NAMALWA (cell line): ENCODE results near the gene UBALD2.
A peak's percentile ranks its signal among the peaks of the same experiment; 100 is the strongest.
"Not testable (repeated sequence)": the region's sequence is repeated elsewhere in the genome, so short reads cannot be mapped to it uniquely, and the experiment has no call there.

Source experiments
- DNase-seq: peaks from one replicate; pipeline ENCODE4 v3.0.0-alpha.2; 2015; ENCODE audit warnings: low spot score

The UBALD2 gene

GRCh38 chr17:76246080-76247066 lies 18.8 kb upstream of the UBALD2 start:
- peak; percentile 61 for DNase-seq

DNA sequence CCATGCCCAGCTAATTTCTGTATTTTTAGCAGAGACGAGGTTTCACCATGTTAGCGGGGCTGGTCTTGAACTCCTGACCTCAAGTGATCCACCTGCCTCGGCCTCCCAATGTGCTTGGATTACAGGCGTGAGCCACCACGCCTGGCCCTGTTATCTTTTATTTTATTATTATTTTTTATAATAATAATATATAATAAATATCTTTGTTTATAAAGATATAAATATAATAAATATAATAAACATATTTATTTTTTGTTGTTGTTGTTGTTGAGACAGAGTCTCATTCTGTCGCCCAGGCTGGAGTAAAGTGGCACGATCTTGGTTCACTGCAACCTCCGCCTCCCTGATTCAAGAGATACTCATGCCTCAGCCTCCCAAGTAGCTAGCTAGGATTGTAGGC lies 17.8 kb upstream of the UBALD2 start:
- DNase-seq: no peak

DNA sequence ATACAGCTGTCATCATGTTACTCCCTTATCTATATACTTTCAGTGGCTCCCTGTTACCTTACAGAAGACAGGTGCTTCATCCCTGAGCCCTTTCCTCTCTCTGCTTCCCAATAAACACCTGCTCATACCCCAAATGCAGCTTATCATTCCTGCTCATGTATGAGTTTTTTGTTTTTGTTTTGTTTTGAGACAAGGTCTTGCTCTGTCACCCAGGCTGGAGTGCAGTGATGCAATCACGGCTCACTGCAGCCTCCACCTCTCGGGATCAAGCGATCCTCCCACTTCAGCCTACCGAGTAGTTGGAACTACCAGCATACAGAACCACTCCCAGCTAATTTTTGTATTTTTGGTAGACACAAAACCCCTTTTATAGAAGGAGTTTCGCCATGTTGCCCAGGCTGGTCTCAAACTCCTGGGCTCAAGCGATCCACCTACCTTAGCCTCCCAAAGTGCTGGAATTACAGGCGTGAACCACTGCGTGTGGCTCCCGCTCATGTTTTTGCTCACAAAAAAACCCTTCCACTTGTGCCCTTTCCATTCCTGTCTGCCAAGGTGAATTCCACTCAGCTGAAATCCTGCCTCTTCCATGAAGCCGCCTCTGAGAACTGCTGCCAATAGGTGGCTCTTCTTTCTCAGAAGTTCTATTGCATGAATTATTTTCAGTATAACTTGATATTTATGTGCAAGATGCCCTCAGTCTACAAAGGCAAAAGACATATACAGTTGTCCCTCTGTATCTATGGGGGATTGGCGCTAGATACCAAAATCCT lies 16.9 kb upstream of the UBALD2 start:
- no peak for DNase-seq

GRCh38 chr17:76250141-76250540 lies 15.0 kb upstream of the UBALD2 start:
- no peak for DNase-seq

GRCh38 chr17:76251478-76252039 lies 13.6 kb upstream of the UBALD2 start:
- no peak for DNase-seq

DNA sequence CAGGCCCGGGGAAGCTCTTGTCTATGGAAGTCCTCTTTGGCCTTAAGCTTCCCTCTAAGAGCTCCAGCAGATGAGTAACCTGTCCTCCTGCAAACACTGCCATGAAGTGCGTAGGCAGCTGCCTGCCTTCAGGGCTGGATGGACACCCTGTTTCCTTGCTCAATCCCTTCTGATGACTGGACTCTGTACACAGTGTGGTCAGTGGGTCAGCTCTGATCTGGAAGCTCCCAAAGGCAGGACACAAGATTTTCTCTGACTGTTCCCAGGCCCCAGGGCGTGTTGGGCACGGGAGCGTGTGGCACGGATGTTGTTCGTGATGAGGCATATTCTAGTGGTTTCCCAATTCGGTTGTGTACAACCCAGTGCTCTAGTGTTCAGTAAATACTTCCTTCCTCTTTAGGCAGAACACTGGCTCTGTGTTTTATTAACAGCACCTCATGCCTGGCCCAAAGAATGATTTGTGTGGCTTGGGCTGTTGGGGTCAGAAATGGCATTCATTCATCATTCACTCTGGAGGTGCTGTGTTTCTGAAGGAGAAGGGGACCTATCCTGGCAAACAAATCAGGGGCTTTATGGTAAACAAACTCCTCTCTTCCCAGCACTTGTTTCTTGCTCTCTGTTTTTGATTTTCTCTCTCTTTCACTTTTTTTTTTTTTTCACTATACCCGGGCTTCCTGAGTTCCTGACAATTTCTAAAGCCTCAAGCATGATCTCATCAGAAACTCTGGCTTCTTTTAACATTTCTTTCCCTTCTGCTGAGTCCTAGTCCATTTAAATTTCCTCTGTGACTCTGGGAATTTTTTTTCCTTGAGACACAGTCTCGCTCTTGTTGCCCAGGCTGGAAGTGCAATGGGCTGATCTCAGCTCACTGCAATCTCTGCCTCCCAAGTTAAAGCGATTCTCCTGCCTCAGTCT lies 12.9 kb upstream of the UBALD2 start:
- DNase-seq: no peak

DNA sequence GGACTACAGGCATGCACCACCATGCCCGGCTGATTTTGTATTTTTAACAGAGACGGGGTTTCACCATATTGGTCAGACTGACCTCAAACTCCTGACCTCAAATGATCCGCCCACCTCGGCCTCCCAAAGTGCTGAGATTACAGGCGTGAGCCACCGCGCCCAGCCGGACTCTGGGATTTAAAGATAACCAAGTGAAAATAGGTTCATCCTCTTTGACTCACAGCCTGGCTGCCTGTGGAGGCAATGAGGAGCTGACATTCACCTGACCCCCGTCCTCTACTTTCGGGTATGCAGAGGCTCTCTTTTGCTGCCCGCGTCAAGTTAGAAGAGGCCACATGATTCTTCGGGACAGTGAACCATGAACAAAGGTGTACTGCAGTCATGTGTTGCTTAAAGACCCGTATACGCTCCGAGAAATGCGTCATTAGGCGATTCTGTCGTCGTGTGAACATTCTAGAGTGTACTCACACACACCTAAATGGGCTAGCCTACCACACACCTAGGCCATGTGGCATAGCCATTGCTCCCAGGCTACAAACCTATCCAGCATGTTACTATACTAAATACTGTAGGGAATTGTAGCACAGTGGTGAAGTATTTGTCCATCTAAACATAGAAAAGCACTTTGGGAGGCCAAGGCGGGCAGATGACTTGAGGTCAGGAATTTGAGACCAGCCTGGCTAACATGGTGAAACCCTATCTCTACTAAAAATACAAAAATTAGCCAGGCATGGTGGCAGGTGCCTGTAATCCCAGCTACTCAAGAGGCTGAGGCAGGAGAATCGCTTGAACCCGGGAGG lies 12.0 kb upstream of the UBALD2 start:
- DNase-seq: not testable (repeated sequence)

DNA sequence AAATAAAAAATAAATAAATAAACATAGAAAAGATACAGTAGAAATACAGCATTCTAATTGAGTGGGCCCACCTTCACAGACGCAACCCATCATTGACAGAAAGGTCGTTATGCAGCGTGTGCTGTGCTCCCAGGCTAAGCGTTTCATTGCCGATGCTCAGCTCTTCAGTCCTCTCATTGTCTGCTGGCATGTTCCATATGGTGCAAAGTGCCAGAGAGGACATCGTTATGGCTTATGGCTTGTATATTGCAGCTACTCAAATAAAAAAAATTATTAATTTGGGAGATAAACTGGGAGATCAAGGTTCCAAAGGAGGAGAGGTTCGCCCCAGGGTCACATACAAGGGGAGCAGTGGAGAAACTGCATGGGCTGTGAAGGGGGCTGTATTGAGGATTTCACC lies 11.3 kb upstream of the UBALD2 start:
- DNase-seq: no peak

- no peak for DNase-seq
Measured at GRCh38 chr17:76254275-76254674, 10.9 kb upstream of the UBALD2 start.

DNA sequence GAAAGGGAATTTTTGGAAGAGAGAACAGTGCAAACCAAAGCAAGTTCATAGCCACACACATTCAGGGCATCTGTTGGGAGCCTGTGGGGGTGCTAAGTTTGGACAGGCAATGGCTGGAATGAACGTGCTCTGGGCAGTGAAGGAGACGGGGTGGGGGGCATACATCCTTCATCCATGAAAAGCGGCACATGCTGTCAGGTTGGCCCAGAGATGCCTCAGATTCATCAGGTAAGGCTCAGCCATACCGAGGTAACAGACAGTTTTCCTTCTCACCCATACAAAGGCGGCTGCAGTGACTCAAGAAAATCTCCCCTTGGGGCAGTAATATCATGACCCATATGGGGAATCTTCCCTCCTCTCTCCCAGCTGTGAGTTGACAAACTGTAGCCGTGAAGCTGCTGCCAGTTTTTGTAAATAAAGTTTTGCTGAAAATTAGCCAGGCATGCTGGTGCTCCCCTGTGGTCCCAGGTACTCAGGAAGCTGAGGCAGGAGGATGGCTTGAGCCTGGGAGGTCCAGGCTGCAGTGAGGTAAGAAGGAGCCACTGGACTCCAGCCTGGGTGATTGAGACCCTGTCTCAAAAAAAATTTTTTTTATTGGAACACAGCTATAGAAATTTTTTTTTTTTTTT lies 9.2 kb upstream of the UBALD2 start:
- no peak for DNase-seq

- DNase-seq: not testable (repeated sequence)
Measured at GRCh38 chr17:76256430-76257050, 8.6 kb upstream of the UBALD2 start.

DNA sequence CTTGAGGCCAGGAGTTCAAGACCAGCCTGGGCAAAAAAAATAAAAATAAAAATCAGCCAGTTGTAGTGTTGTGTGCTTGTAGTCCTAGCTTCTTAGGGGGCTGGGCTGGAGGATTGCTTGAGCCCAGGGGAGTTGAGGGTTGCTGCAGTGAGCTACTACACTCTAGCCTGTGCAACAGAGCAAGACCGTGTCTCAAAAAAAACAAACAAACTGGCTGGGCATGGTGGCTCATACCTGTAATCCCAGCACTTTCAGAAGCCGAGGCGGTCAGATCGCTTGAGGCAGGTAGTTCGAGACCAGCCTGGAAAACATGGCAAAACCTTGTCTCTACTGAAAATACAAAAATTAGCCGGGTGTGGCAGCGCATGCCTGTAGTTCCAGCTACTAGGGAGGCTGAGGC lies 4.9 kb upstream of the UBALD2 start:
- no peak for DNase-seq

DNA sequence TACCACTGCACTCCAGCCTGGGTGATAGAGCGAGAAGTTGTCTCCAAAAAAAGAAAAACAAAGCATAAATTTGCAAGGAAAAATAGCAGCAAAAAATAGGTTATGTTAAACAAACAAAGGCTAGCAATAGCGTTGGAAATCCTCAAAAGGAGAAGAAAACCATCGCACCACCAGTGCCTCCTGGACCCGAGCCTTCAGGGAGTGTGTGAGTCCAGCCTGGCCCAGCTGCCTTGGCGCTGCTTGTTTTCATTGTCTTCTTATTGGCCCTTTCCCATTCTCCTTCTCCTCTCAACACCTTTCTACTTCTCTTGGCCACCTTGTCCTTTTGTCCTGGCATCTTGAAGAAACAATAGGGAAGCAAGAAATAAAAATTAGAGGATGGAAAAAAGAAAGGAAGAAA lies 4.5 kb upstream of the UBALD2 start:
- DNase-seq: no peak

DNA sequence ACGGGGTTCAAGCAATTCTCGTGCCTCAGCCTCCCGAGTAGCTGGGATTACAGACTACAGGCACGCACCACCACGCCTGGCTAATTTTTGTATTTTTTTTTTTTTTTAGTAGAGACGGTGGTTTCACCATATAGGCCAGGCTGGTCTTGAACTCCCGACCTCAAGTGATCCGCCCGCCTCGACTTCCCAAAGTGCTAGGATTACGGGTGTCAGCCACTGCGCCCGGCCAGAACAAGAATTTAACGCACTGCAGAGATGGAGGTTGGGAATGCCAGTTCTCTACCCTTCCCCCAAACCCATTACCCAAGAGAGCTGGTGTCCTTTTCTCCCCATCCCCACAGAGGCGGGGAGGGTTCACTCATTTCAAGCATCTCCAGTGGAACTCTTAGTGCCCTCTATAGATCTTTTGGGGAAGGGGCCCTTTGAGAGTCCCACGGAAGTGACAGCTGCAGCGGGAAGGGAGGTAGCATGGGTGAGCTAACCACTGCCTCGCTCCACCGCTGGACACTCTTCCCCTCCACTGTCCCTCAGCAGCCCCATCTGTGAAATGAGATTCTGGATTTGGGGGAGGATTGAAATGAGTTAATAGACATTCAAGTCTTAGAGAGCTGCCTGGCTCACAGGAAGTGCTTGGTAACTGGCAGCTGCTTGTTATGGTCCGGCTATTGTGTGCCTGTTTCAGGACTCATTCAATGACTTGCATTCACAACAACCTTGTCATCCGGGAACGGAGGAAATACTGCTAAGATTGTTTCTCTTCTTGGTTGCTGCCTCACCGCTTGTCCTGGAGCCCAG lies 3.5 kb upstream of the UBALD2 start:
- peak; percentile 72 for DNase-seq

DNA sequence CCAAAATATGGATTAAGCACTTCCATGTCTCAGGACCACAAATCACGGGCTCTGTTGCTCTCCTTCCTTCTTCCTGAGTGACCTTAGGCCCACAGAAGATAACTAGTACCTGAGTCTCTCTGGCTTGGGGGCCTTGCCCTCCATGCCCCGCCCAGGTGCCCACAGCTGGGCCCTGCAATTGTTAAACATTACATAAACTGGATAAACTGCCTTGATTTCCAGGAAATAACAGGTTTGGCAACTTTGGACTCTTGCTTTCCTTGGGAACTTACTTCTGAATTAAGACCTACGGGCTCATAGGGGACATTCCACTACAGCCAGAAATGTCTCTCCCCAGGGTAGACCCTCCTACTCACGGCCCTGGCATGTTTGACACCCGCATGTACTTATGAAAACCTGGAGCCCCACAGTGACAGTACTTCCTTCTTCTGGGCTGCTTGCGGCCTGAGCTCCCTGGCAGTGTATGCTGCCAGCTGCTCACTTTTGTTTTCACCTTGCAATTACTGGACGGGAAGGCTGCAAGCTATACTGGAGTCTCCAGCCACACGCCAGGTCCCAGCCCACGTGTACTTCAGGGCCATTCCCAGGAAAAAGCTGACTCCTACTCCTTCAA lies 2.3 kb upstream of the UBALD2 start:
- peak; percentile 85 for DNase-seq

- no peak for DNase-seq
Measured at GRCh38 chr17:76263896-76264295, 1.3 kb upstream of the UBALD2 start.

GRCh38 chr17:76264425-76264754 lies 758 bp upstream of the UBALD2 start:
- DNase-seq: no peak

DNA sequence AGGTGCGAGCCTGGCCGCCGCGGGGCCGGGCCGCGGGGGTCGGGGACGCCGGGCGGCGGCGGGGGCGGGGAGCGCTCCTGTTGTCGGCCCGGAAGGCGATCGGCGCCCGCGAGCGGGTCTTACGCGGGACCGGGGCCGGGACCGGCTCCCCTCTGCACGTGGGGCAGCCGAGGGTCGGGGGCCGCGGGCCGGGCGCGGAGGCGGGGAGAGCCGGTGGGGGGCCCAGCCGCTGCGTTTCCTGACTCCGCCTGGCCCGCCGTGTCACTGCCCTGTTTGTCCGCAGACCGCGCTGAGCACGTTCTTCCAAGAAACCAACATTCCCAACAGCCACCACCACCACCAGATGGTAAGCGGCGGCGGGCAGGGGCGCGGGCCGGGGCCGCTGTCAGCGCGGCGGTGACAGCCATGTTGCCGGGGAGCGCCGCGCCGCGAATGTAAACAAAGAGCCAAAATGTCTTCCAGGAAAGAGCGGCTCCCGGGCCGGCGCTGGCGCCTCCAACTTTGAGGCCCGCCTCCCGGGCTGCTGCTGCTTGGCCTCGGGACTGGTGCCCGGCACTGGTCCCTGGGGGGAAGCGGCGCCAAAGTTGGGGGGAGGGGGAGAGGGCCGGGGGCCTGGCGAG lies 586 bp downstream of the UBALD2 start:
- peak; percentile 54 for DNase-seq
